GM10248 (cell line): ENCODE data around the gene ARHGEF10L.

Experiments
- CTCF ChIA-PET: fragments of 300-600 bp; sonication (Branson Sonifier 250); formaldehyde crosslinking; extraction: SDS; loops from one replicate; lab custom pipeline; 2021; ENCODE audit warnings: antibody characterized with exemption; lab: Yijun Ruan, JAX
- POLR2A ChIA-PET: fragments of 350-650 bp; sonication (Branson Sonifier 250); formaldehyde crosslinking; extraction: SDS; loops from one replicate; lab custom pipeline; 2020; ENCODE audit warnings: antibody characterized with exemption; lab: Yijun Ruan, JAX
- DNase-seq: peaks from one replicate; pipeline ENCODE4 v3.0.0; 2012; ENCODE audit errors: extremely low spot score
- TF ChIP-seq, protein P1 (sequence below): IDR thresholded peaks from 2 replicates; pipeline ENCODE4 v1.5.1; 2012; ENCODE audit warnings: mild to moderate bottlenecking, low read depth; ENCODE audit errors: extremely low read depth, missing control alignments, control extremely low read depth

Gene ARHGEF10L

GRCh38 chr1:17596186-17596585 is 56.7 kb downstream of the ARHGEF10L start:
- no peak for DNase-seq
- POLR2A ChIA-PET = no interaction called here
- CTCF ChIA-PET = interaction anchor here (3.3 kb wide), 1 partner anchor 10 kb away, joined by 13 read pairs; no protein-coding TSS in a partner anchor
- TF ChIP-seq, protein P1, sequence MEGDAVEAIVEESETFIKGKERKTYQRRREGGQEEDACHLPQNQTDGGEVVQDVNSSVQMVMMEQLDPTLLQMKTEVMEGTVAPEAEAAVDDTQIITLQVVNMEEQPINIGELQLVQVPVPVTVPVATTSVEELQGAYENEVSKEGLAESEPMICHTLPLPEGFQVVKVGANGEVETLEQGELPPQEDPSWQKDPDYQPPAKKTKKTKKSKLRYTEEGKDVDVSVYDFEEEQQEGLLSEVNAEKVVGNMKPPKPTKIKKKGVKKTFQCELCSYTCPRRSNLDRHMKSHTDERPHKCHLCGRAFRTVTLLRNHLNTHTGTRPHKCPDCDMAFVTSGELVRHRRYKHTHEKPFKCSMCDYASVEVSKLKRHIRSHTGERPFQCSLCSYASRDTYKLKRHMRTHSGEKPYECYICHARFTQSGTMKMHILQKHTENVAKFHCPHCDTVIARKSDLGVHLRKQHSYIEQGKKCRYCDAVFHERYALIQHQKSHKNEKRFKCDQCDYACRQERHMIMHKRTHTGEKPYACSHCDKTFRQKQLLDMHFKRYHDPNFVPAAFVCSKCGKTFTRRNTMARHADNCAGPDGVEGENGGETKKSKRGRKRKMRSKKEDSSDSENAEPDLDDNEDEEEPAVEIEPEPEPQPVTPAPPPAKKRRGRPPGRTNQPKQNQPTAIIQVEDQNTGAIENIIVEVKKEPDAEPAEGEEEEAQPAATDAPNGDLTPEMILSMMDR = no peak

DNA sequence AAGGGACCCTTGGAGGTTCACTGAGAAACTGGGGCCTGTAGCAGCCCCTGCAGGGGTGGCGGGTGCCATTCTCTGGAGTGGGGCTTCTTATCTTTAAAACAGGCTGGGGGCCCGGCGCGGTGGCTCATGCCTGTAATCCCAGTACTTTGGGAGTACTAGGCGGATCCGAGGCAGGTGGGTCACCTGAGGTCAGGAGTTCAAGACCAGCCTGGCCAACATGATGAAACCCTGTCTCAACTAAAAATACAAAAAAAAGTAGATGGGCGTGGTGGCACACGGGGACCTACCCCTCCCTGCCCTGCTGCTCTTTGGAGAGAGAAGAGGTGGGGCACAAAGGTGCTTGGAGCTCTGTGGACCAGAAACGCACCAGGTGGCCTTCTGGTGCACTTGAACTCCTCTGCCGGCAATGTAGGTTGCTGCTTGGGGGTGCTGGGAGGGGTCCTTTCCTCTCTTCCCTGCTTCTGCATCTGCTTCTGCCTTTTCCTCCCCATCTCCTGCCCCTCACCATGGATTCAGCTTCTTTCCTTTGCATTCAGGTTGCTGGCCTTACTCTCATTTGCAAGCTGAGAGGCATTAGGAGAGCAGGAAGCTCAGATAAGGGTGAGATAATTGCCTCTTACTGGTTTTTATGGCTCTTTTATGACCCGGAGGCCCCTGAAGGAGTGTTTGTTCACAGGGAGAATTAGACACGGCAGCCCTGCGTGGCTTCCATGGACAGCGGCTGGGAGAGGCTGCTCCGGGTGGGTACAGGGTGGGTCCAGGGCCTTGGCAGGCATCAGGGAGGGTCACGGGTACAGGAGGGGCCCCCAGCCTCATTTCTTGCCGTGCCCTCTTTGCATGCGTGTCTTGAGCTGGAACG is 57.4 kb downstream of the ARHGEF10L start:
- POLR2A ChIA-PET = no interaction called here
- CTCF ChIA-PET = interaction anchor here (3.3 kb wide), 1 partner anchor 10 kb away, joined by 13 read pairs; no protein-coding TSS in a partner anchor
- no peak for DNase-seq
- TF ChIP-seq, protein P1 = no peak

DNA sequence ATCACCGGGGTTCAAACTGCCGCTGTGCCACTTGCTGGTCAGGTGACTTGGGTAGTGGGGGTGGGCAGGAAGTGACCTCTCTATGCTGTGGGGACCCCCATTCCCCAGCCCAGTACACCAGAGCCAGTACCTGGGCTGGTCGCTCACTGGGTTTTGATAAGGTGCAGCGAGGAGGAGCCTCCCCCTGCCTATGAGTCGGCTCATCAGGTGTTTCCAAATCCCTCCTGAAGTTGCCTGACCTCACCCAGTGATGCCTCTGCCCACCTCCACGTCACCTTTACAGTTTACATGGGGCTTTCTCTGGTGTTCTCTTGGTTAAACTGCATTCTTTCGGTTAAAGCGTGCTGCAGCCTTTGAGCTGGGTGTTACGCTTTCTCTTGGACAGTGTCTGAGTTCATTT is 58.2 kb downstream of the ARHGEF10L start:
- POLR2A ChIA-PET = no interaction called here
- TF ChIP-seq, protein P1 = no peak
- CTCF ChIA-PET = interaction anchor here (3.3 kb wide), 1 partner anchor 9 kb away, joined by 13 read pairs; no protein-coding TSS in a partner anchor
- DNase-seq = no peak

GRCh38 chr1:17598251-17598650 is 58.8 kb downstream of the ARHGEF10L start:
- CTCF ChIA-PET = interaction anchor here (2.5 to 3.3 kb wide), 2 partner anchors 8 to 96 kb away, joined by 13 to 14 read pairs; no protein-coding TSS in a partner anchor
- TF ChIP-seq, protein P1 = no peak
- POLR2A ChIA-PET = no interaction called here
- DNase-seq = no peak

DNA sequence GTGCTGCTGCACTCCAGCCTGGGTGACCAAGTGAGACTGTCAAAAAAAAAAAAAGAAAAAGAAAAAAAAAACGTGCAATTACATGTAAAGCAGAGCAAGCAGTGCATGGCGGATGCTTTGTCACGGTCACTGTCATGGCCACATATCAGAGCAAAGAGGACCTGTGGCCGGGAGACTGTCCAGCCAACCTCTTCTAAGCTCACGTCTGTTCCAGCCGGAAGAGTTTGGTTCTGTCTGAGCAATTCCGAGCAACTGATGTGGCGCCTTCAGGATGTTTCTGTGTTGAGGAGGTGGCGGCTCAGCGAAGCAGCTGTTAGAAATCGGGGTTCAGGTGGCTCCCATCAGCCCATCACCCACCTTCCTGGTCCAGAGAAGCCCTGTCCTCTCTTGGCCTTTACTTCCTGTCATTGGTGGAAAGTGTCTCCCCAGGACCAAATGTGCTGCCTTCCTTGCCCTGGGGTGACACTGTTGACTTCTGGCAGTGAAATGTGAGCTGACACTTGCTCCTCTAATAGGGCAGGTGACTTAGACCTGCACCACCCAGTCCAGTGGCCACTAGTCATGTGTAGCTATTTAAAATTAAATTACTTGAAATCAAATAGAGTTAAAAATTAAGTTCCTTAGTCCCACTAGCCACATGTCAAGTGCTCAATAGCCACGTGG is 59.9 kb downstream of the ARHGEF10L start:
- ChIA-PET POLR2A (no interaction called here), CTCF (interaction anchor here (1.3 to 2.5 kb wide), 2 partner anchors 17 to 97 kb away, joined by 3 to 14 read pairs; no protein-coding TSS in a partner anchor)
- no peak for DNase-seq
- TF ChIP-seq, protein P1 = no peak

- POLR2A ChIA-PET = no interaction called here
- TF ChIP-seq, protein P1 = no peak
- CTCF ChIA-PET = interaction anchor here (1.1 to 2.5 kb wide), 3 partner anchors 17 to 105 kb away, joined by 3 to 14 read pairs (median 3); no protein-coding TSS in a partner anchor
- no peak for DNase-seq
Observed at GRCh38 chr1:17599954-17600300, 60.4 kb downstream of the ARHGEF10L start.
